Measurements from ENCODE around the gene OR51B6. TPM values are rescaled to one million over a fixed set of nuclear protein-coding genes. Genes with fewer than 3 reads are reported as not detected.

OR51B6 gene, protein sequence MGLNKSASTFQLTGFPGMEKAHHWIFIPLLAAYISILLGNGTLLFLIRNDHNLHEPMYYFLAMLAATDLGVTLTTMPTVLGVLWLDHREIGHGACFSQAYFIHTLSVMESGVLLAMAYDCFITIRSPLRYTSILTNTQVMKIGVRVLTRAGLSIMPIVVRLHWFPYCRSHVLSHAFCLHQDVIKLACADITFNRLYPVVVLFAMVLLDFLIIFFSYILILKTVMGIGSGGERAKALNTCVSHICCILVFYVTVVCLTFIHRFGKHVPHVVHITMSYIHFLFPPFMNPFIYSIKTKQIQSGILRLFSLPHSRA
- total RNA-seq, result not detected in 2 replicates

GRCh38 chr11:5351208-5351607 lies at the start of gene OR51B6:
Gene OR51B6, plus strand, starts transcription at chr11:5351508. Its CDS starts 0 bp downstream, at chr11:5351508.

GRCh38 chr11:5301846-5302245 lies 49.5 kb upstream of the OR51B6 start, which contains the start of gene OR51B4:
Gene OR51B4, minus strand, starts transcription at chr11:5301946. Its CDS starts 0 bp downstream, at chr11:5301946.

DNA sequence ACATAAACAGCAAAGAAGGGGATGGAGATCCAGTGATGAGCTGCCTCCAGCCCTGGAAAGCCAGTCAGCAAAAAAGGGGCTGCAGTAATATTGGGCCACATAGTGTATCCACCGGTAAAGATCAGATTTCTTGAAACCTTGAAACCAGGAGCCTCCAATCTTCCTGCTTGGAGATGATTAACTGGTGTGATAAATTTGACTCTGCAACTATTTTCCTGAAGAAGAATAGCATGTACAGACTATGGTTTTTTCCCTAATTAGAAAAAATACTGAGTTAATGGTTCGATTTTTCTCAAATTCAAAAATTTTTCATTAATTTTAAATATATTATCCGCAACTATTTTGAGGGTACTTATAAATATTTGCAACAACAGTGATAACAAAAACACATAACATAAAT lies 27.1 kb upstream of the OR51B6 start, which contains the start of gene OR51B2:
OR51B2 (minus strand) TSS at position 101 of the 400 bp plus-strand sequence; CDS start at position 101, 0 bp downstream.

GRCh38 chr11:5343474-5344335 lies 7.6 kb upstream of the OR51B6 start, which contains the start of gene OR51B5:
Gene OR51B5, minus strand, starts transcription at chr11:5343524. Its CDS starts 0 bp downstream, at chr11:5343524.

GRCh38 chr11:5383576-5383975 lies 32.3 kb downstream of the OR51B6 start, which contains the start of gene OR51M1:
Gene OR51M1, plus strand, starts transcription at chr11:5383812. Its CDS starts 5,587 bp downstream, at chr11:5389399.

Small RNA genes within 50 kb of the gene (small RNA-seq; reads per million reads assigned to genes)
- 3.6 reads per million, percentile 68 among the genes with 10 or more reads in this experiment for gene AC104389.3

Other genes with a start within 250 kb of the OR51B6 start
- not detected in 2 replicates for gene OR52A5, start 213.2 kb upstream of the OR51B6 start, total RNA-seq
- gene OR52A1, start 196.8 kb upstream of the OR51B6 start, total RNA-seq, result not detected in 2 replicates
- not detected in 2 replicates for gene OR51V1, start 150.8 kb upstream of the OR51B6 start, total RNA-seq
- not detected in 2 replicates for gene HBB, start 124.4 kb upstream of the OR51B6 start, total RNA-seq
- 0.24 TPM in 1 of 2 replicates, not detected in the other for gene HBD, start 117.0 kb upstream of the OR51B6 start, total RNA-seq
- not detected in 2 replicates for gene HBG1, start 101.7 kb upstream of the OR51B6 start, total RNA-seq
- not detected in 2 replicates for gene HBG2, start 96.7 kb upstream of the OR51B6 start, total RNA-seq
- gene HBE1, start 81.6 kb upstream of the OR51B6 start, total RNA-seq, result not detected in 2 replicates
- not detected in 2 replicates for gene OR51B4, start 49.6 kb upstream of the OR51B6 start, total RNA-seq
- not detected in 2 replicates for gene OR51B2, start 27.2 kb upstream of the OR51B6 start, total RNA-seq
- 0.32 TPM in 1 of 2 replicates, not detected in the other for gene OR51B5, start 8.0 kb upstream of the OR51B6 start, total RNA-seq
- gene OR51M1, start 32.3 kb downstream of the OR51B6 start, total RNA-seq, result not detected in 2 replicates
- gene OR51Q1, start 70.6 kb downstream of the OR51B6 start, total RNA-seq, result not detected in 2 replicates
- not detected in 2 replicates for gene OR51I1, start 90.0 kb downstream of the OR51B6 start, total RNA-seq
- gene OR51I2, start 97.8 kb downstream of the OR51B6 start, total RNA-seq, result not detected in 2 replicates
- not detected in 2 replicates for gene OR52D1, start 137.2 kb downstream of the OR51B6 start, total RNA-seq
- 0.12 and 0.16 TPM in 2 replicates for gene UBQLN3, start 158.4 kb downstream of the OR51B6 start, total RNA-seq
- gene UBQLNL, start 165.2 kb downstream of the OR51B6 start, total RNA-seq, result 0.32 and 0.49 TPM in 2 replicates
- 0.81 TPM in 1 of 2 replicates, not detected in the other for gene OR52H1, start 197.0 kb downstream of the OR51B6 start, total RNA-seq
- gene OR52B6, start 229.4 kb downstream of the OR51B6 start, total RNA-seq, result not detected in 2 replicates
- 4.5 and 8.3 TPM in 2 replicates for gene TRIM6, start 245.1 kb downstream of the OR51B6 start, total RNA-seq

Measured in hair follicle dermal papilla cell (primary cell).